Caco-2 (cell line): ENCODE results near the gene SORBS1. TPM values are rescaled to one million over a fixed set of nuclear protein-coding genes. Genes with fewer than 3 reads are reported as not detected.

ENCODE experiments used
- BruUV-seq: library from RNA; stranded (reverse); fragments of 400-500 nt; replicated peaks from 2 replicates; lab custom pipeline; 2021; lab: Mats Ljungman, UMichigan
- CTCF ChIA-PET: fragments of 300-600 bp; sonication (Branson Sonifier 250); formaldehyde crosslinking; loops from one replicate; lab custom pipeline; 2022; ENCODE audit warnings: antibody characterized with exemption; lab: Charles Lee
- POLR2A ChIA-PET: fragments of 300-600 bp; sonication (Branson Sonifier 250); formaldehyde crosslinking; loops from one replicate; lab custom pipeline; 2022; ENCODE audit warnings: antibody characterized with exemption; lab: Charles Lee
- DNase-seq, 2 experiments: peaks; one replicate each; pipeline versions ENCODE4 v3.0.0 to v3.0.0-alpha.2; 2020 to 2022
- H3K27me3 ChIP-seq: replicated peaks from 2 replicates; pipeline ENCODE4 v1.6.0; 2011; ENCODE audit warnings: low read length; ENCODE audit not compliant: control insufficient read depth, insufficient read depth
- H3K36me3 ChIP-seq: 2 replicates; pipeline ENCODE4 v1.5.1; 2011; ENCODE audit warnings: low read length; ENCODE audit not compliant: control insufficient read depth, insufficient read depth
- H3K4me1 ChIP-seq: fragments of 250-450 bp; sonication (Bioruptor Pico); 2 replicates; pipeline ENCODE4 v1.5.1; 2020; ENCODE audit warnings: mild to moderate bottlenecking
- H3K4me3 ChIP-seq: 2 replicates; pipeline ENCODE4 v1.5.1; 2011; ENCODE audit warnings: low read depth, mild to moderate bottlenecking, control low read depth, low read length
- H3K9me3 ChIP-seq: fragments of 250-450 bp; sonication (Bioruptor Pico); 2 replicates; pipeline ENCODE4 v1.5.1; 2020; ENCODE audit warnings: mild to moderate bottlenecking, moderate library complexity
- H3K27ac Mint-ChIP-seq: one replicate; pipeline ENCODE4 v1.8.0; 2022; ENCODE audit warnings: mixed read lengths; ENCODE audit not compliant: unreplicated experiment
- H3K27me3 Mint-ChIP-seq: one replicate; pipeline ENCODE4 v1.8.0; 2022; ENCODE audit warnings: mixed read lengths; ENCODE audit not compliant: insufficient read depth, unreplicated experiment
- H3K36me3 Mint-ChIP-seq: one replicate; pipeline ENCODE4 v1.8.0; 2022; ENCODE audit warnings: mild to moderate bottlenecking, mixed read lengths; ENCODE audit not compliant: insufficient read depth, unreplicated experiment
- H3K4me1 Mint-ChIP-seq: one replicate; pipeline ENCODE4 v1.8.0; 2022; ENCODE audit warnings: low read depth, mixed read lengths; ENCODE audit not compliant: unreplicated experiment
- H3K4me3 Mint-ChIP-seq: one replicate; pipeline ENCODE4 v1.8.0; 2022; ENCODE audit warnings: mild to moderate bottlenecking, moderate library complexity, mixed read lengths; ENCODE audit not compliant: unreplicated experiment
- H3K9me3 Mint-ChIP-seq: one replicate; pipeline ENCODE4 v1.8.0; 2022; ENCODE audit warnings: mixed read lengths; ENCODE audit not compliant: unreplicated experiment
- intact Hi-C: fragments of 100-400 bp; cut with micrococcal nuclease; formaldehyde crosslinking; loops from one replicate; pipeline ENCODE4 v1.10.0; 2022; ENCODE audit not compliant: unreplicated experiment
- total RNA-seq: library from RNA; stranded (reverse); gene quantifications from 2 replicates; pipeline ENCODE4 v1.2.3, GENCODE V29; 2022
- TF ChIP-seq, protein P1 (sequence below), 2 experiments: fragments of 200-600 bp in 1 of 2; IDR thresholded peaks; 1 replicate in 1 of 2; 2 replicates in 1 of 2; pipeline versions ENCODE4 v1.5.1 to v1.8.0; 2011 to 2022; ENCODE audit warnings: antibody characterized with exemption in 1 of 2, control low read depth in 1 of 2, inconsistent platforms in 1 of 2, low read depth in 1 of 2, low read length in 1 of 2, mild to moderate bottlenecking in 1 of 2, moderate library complexity in 1 of 2; ENCODE audit not compliant: insufficient read depth in 1 of 2, severe bottlenecking in 1 of 2, unreplicated experiment in 1 of 2

SORBS1 gene
- total RNA-seq, 1 experiment from 2014 or later, result 39.3 TPM

DNA sequence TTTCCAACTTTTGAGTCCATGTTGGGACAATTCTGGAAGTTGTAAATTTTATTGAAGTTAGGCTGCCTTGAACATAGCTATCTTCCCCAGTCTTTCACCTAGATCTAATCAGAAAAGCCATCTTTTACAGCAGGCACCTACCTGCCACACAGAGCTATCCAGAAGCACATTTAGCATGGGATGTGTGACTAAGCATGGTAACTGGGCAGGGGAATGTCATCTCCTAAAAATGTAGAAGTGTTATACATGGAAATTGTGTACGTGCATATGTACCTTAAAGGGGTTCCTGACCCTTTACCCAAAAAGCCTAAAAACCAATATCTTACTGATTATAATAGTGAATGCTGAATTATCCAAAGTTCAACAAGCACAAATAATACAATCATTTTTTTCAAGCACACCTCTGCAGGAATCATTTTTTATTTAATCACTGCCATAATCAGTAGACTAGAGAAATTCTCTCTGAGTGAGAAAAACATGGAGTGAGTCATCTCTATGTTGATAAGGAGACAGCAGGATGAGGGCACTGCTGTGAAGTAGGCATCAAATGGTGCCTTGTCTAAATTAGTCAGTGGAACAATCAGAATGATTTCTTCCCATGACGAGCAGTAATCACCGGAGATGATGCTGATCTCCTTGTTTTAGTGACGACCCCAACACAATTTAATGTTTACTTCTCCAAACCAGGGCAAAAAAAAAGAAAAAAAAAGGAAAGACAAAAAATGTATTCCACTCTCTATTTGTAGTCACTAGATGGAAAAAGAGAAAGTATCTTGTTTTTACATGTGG lies 75.9 kb downstream of the SORBS1 start:
- Histone ChIP-seq H3K27me3 (no peaks in the 10 kb centered on the region), H3K36me3 (peaks cover 1% of the 10 kb centered on the region), H3K4me3 (no peak overlapping the region), H3K4me1 (peaks cover 32% of the 10 kb centered on the region), H3K9me3 (no peaks in the 10 kb centered on the region)
- intact Hi-C loops, result no loop called here
- H3K4me3 Mint-ChIP-seq, result no peak overlapping the region
- peaks cover 7% of the 10 kb centered on the region for H3K9me3 Mint-ChIP-seq
- POLR2A ChIA-PET, result no interaction called here
- TF ChIP-seq, protein P1, sequence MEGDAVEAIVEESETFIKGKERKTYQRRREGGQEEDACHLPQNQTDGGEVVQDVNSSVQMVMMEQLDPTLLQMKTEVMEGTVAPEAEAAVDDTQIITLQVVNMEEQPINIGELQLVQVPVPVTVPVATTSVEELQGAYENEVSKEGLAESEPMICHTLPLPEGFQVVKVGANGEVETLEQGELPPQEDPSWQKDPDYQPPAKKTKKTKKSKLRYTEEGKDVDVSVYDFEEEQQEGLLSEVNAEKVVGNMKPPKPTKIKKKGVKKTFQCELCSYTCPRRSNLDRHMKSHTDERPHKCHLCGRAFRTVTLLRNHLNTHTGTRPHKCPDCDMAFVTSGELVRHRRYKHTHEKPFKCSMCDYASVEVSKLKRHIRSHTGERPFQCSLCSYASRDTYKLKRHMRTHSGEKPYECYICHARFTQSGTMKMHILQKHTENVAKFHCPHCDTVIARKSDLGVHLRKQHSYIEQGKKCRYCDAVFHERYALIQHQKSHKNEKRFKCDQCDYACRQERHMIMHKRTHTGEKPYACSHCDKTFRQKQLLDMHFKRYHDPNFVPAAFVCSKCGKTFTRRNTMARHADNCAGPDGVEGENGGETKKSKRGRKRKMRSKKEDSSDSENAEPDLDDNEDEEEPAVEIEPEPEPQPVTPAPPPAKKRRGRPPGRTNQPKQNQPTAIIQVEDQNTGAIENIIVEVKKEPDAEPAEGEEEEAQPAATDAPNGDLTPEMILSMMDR (IDR thresholded peaks at IDR 0.05; ENCODE audit: insufficient read depth in 1 of 2, low read depth in 1 of 2, low read length in 1 of 2, severe bottlenecking in 1 of 2, unreplicated experiment in 1 of 2), result no peak
- CTCF ChIA-PET, result no interaction called here
- H3K27me3 Mint-ChIP-seq, result no peaks in the 10 kb centered on the region
- peaks cover 5% of the 10 kb centered on the region for H3K36me3 Mint-ChIP-seq
- DNase-seq, result no peak
- H3K4me1 Mint-ChIP-seq, result peaks cover 18% of the 10 kb centered on the region
- H3K27ac Mint-ChIP-seq, result no peak overlapping the region
- BruUV-seq, result no TSS peak

DNA sequence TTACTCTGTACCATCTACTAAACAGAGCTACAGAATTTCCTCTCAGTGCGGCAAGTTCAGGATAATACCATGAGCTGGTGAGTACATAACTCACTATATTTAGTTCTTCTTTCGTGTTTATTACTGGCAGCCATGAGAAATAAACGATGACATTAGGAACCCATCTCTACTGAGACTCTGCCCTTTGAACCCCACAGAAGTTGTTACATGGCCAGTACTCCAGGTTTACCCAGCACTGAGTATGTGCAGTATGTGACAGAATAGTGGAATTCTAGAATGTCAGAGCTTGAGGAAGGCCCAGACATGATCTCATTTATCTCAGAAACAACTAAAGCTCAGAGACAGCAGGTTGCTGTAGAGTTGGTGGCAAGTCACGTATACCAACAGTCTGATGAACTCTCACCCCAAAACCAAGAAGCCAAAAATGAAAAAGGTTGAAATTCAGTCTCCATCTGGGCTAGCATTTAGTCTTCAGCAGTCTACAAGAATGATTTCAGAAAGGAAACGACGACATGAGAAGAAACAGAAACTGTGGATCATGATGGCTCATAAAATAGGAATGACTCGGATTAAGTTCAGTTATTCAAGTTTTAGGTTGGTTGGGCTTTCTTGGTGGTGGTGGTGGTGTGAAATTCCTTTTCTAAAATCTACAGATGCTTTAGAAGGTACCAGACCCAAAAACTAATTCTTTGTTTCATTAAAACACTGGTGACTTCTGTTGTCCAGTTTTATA lies 78.5 kb downstream of the SORBS1 start:
- Histone ChIP-seq H3K36me3 (peaks cover 1% of the 10 kb centered on the region; the same call in 1 of the 2 replicates), H3K4me3 (no peak overlapping the region), H3K27me3 (no peaks in the 10 kb centered on the region), H3K4me1 (peaks cover 58% of the 10 kb centered on the region), H3K9me3 (no peaks in the 10 kb centered on the region)
- no peak for DNase-seq
- CTCF ChIA-PET, result interaction anchor here (0.6 to 2.1 kb wide), 3 partner anchors 16 to 211 kb away, joined by 3 to 8 read pairs (median 3); partner anchors contain the start of gene TCTN3
- Mint-ChIP-seq H3K27ac (peak overlapping the region; percentile 60), H3K36me3 (peaks cover 5% of the 10 kb centered on the region), H3K9me3 (no peaks in the 10 kb centered on the region), H3K4me3 (no peak overlapping the region), H3K4me1 (peaks cover 33% of the 10 kb centered on the region), H3K27me3 (no peaks in the 10 kb centered on the region)
- intact Hi-C loops, result loop anchor here (5.0 kb wide), 2 partner anchors 35 to 50 kb away; no protein-coding TSS in a partner anchor
- no TSS peak for BruUV-seq
- TF ChIP-seq, protein P1 (IDR thresholded peaks at IDR 0.05; ENCODE audit: insufficient read depth in 1 of 2, low read depth in 1 of 2, low read length in 1 of 2, severe bottlenecking in 1 of 2, unreplicated experiment in 1 of 2), result no peak
- POLR2A ChIA-PET, result no interaction called here

DNA sequence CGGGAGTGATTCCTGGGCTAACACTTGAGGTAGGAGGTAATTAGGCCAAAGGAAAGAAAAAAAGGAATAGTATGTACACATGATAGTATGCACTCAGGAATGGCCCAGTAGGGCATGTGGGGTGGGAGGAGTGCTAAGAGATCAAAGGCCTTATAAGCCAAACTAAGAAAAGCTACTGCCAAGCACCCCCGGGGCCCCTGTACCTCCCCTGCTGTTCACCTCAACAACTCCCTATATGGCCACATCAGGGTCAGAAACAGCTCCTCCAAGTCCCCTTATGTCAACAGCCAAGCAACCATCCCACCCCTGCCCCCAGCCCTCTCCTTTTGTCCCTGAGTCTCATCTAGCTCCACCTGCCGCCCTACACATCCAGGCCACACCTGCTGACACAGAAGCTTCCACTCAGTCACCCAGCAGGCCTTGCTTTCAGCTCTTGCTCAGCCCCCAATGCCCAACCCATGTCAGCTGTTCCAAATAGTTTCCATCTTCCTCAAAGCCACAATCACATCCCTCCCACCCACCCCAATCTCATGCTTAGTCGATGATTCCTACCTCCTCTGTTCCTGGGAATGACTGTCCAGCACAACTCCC lies 80.2 kb downstream of the SORBS1 start:
- ChIA-PET CTCF (interaction anchor here (0.5 to 2.1 kb wide), 16 partner anchors 14 to 213 kb away, joined by 3 to 9 read pairs (median 4); partner anchors contain the start of gene TCTN3), POLR2A (interaction anchor here (0.9 to 1.2 kb wide), 3 partner anchors 14 to 28 kb away, joined by 4 to 7 read pairs (median 6); no protein-coding TSS in a partner anchor)
- DNase-seq, result peak; percentile 91 to 97
- Mint-ChIP-seq H3K4me1 (peaks cover 43% of the 10 kb centered on the region), H3K36me3 (peaks cover 5% of the 10 kb centered on the region), H3K9me3 (no peaks in the 10 kb centered on the region), H3K27ac (peak overlapping the region; percentile 60), H3K27me3 (no peaks in the 10 kb centered on the region), H3K4me3 (peak overlapping the region; percentile 2)
- peaks cover 74% of the 10 kb centered on the region for H3K4me1 ChIP-seq
- H3K9me3 ChIP-seq, result no peaks in the 10 kb centered on the region
- no TSS peak for BruUV-seq
- H3K4me3 ChIP-seq, result no peak overlapping the region
- TF ChIP-seq, protein P1 (IDR thresholded peaks at IDR 0.05; ENCODE audit: insufficient read depth in 1 of 2, low read depth in 1 of 2, low read length in 1 of 2, severe bottlenecking in 1 of 2, unreplicated experiment in 1 of 2), result peak in 1 of 2 experiments; percentile 34
- peaks cover 1% of the 10 kb centered on the region; the same call in 1 of the 2 replicates for H3K36me3 ChIP-seq
- H3K27me3 ChIP-seq, result no peaks in the 10 kb centered on the region
- intact Hi-C loops, result loop anchor here (1.0 to 5.0 kb wide), 6 partner anchors 14 to 80 kb away; partner anchors contain the start of gene SORBS1
